Limb (tissue), 2 donors: Measurements from ENCODE around the gene PLCL2.

Source experiments
- DNase-seq, 2 donors: peaks; one replicate each; pipeline ENCODE4 v3.0.0-alpha.2; 2016; ENCODE audit errors: extremely low spot score in 2 of 2

Gene PLCL2

DNA sequence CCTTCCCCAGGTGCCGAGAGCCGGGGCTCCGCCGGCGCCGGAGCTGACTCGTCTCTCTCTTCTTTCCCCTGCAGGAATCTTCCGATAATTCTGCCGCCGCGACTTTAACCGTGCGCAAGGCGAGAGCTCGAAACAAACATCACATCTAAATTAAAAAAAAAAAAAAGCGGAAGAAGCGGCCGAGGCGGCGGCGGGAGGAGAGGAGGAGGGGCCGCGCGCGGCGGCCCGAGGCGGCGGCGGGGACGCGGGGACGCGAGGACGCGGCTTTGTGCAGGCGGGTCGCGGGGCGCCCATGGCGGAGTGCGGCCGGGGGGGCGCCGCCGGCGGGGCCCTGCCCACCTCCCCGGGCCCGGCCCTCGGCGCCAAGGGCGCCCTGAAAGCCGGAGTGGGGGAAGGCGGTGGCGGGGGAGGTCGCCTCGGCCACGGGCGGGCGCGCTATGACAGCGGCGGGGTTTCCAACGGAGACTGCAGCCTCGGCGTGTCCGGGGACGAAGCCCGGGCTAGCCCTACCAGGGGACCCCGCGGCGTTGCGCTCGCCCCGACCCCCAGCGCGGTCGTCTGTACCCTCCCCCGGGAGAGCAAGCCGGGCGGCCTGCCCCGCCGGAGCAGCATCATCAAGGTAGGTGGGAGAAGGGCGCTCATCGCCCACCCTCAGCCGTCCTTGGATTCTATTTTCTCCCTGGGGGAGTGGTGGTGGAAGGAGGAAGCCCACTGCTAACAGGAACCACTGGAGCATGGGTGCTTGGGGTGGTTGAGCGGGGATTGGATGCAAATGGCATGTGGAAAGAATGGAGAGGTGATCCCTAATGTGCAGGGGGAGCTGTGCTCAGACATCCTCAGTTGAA, at the start of gene PLCL2:
TSS of gene PLCL2 (plus strand) at position 208 of the 845 bp plus-strand sequence. CDS start at position 293, 85 bp downstream.
- DNase-seq, result peak; percentile 34 to 76

DNA sequence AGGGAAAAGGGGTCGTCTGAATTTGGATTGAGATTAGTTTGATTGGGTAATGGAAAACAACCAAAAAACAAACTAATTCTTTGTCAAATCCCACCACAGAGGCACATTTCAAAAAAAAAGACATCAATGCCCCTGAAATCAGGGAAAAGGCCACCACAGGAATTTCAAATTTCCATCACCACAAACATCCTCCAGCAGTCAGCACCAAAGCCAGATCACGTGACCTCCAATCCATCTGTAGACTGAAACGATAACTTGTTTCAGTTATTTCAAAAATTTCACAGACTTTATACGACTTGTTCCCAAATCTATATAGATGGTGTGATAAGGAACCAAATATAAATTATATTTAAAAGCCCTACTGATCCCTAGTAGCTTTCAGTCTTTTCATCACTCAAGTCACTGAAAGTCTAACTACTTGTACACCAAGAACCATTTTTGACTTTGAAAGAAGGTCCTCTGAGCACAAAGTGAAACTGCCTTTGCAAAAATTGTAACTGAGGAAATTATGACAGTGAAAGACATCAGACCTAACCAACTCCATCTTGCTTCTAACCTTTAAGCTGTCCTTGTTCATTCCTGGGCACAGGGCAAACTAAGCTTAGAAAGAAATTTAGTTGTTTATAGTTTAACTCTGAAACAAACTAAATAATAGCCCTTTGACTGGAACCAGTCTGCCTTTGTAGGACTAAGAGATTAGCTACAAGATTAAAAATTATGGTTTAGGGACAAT, 48.1 kb upstream of the PLCL2 start:
- DNase-seq, result no peak

DNA sequence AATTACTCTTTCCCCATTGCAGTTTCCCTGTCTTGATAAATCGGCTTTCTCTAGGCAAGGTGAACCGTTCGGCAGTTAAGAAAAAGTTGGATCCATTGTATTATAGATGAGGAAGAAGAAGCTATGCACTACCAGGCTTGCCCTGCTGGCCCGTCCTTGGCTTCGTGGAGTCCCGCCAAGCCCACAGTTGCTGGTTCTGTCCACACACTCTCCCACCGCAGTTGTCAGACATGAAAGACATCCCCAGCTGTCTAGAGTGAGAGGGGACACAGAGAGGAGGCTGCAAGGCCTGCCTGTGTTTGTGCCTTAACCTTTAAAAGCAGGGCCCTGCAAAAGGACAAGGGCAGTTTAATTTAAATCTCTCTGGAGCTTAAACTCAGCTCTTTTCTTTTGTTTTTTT, 47.2 kb upstream of the PLCL2 start:
- no peak for DNase-seq

DNA sequence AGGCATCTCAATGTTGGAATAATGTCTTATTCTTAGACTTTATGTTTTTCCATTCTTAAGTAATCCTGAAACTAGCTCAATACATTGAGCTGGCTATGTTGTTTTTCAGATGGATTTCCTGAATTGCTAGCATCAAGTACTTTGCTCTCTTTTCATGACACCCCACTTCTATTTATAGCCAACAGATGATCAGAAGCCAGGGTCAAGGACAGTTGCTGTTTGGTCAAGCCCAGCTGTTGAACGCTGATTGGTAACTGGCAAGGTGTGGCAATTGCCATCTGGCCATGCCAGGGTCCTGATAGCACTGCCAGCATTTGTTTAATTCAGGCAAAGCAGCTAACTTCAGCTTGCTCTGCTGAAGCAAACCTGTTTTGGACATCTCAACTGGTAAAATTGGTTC, 46.2 kb upstream of the PLCL2 start:
- DNase-seq, result no peak

DNA sequence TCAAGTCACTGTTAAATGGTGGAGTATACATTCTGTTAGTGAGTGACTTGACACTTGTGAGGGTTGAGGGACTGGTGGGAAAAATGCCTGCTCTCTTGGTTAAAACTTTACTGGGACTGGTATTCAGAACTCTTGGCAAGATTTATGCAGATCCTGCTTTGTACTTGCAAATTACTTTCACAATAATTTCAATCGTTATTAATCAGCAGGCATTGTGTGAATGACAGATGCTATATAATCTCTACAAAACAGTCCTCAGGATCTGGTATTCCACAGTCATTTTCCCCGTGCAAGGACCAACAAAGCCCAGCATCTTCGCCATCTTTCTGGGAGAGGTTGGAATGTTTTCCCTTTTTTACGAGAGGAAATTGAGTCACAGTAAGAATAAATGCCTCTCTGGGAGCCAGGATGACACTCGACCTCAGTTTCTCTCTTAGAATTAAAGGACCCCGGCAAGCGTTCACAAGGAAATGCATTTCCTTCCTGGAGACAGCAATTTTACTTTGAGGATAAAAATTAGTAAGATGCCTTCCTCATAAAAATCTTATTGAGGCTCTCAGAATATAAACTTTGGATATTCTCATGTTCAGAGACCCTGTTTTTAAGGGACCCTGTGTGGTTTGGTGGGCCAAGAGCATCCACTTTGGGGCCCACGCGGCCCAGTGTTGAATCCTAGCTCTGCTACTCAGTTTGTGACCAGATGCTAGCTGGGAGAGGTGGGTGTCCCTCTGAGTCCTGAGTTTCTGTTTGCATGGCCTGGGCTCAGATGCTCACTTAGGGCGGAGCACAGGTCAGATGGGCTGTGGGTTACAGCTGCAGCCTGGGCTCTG, 45.3 kb upstream of the PLCL2 start:
- DNase-seq, result no peak

DNA sequence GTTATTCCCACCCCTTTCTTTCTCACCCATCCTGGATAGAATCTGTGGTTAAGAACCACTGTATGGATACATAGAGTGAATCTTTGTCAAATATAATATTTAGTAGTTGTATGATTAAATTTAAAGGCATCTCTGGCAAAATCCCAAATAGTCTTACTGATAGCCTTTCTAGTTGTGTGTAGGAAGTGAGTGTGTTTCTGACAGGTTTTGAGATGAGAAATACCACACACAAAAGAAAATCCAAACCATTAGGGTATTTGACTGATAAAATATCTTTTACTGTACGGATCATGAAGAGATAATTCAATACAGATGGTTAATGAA, 44.7 kb upstream of the PLCL2 start:
- DNase-seq, result no peak

DNA sequence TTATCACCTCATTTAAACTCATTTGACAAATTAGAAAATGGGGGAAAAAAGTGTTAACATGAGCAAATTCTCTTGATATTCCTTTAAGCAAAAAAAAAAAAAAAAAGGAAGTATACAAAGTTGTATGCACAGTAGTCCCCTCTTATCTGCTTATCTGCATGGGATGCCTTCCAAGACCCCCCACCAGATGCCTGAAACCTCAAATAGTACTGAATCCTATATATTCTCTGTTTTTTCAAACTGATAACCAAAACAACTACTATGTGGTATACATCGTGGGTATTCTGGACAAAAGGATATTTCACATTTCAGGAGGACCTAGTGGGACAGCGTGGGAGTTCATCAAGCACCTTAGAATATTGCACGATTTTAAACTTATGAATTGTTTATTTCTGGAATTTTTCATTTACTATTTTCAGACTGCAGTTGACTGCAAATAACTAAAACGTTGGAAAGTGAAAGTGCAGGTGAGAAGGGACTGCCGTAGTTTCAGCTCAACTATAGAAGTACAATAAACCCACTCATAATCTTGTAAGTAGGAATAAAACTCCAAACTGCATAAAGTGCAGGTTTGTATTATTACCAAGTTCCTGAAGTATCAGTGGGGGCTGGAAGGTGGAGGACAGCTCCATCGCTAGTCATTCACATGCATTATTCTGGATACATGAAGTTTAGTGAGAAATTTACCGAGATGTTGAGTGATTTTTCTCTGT, 43.6 kb upstream of the PLCL2 start:
- DNase-seq, result no peak

DNA sequence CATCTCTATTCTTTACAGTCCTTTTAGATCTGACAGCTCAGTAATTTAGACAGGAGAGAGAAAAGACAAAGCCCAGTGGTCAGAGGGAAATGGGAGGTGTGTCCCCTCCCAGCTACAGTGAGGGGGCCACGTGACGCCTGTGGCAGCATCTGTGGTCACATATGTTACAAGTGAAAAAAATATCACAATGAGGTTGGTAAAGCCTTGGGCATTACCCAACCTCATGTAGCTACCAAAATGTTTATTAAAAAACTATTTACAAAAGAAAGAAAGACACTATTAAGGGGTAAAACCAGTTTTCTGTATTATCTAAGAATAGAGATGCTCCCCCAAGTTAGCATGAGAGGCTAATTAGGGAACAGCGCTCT, 42.9 kb upstream of the PLCL2 start:
- no peak for DNase-seq

DNA sequence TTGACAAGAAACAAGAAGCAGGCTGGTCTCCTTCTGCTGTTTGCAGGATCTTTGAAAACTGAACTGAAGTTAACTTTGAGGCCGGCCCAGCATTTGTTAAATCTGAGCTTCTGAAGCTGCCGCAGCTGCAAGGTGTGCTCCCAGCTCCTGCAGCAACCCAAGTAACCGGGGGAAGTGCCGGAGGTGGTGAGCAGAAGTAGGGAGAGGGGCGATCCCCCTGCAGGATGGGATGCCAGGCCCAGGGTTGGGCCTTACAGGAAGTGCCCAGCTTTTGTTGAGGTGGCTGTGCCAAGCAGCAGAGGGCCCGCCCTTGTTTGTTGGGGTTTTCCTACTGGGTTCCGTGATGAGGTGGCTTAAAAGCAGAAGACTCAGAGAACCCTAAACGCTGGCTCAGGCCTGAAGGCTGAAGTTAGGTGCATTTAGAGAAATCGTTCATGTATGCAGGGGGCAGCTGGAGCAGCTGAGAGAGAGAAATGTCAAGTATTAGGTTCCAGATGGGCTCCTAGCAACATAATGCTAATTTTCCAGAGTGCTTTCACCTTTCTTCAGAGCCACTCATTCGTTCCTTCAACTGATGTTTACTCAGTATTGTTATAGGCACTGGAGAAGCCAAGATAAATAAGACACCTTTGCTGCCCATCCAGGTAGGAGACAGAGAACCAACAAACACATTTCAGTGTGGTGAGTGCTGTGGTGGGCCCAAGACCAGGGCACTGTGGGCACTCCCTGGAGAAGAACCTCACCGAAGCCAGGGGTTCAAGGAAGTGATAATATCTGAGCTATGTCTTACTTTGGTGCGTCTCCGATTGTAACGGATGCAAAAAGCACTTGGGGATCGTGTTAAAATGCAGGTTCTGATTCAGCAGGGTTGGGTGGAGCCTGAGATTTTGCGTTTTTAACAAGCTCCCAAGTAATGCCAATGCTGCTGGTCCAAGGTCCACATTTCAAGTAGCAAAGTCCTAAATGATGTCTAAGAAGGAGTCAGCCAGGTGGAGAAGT, 42.2 kb upstream of the PLCL2 start:
- DNase-seq, result no peak

DNA sequence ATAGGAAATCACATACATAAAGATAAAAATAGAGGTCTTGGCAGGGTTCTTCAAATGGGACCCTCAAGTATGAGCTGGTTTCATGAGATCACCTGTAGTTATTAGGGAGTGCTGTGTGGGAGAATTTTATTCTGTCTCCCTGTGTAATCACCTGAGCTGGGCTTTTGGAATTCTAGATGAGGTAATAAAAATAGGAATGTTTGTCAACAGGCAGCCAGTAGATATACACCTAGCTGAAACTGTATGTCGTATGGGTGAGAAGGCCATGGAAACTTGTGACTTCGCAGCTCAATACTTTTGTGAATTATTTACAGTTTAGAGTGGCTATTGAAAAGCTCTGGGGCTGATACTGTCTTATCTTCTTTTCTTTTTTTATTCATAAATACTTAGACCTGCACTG, 40.5 kb upstream of the PLCL2 start:
- DNase-seq, result no peak

DNA sequence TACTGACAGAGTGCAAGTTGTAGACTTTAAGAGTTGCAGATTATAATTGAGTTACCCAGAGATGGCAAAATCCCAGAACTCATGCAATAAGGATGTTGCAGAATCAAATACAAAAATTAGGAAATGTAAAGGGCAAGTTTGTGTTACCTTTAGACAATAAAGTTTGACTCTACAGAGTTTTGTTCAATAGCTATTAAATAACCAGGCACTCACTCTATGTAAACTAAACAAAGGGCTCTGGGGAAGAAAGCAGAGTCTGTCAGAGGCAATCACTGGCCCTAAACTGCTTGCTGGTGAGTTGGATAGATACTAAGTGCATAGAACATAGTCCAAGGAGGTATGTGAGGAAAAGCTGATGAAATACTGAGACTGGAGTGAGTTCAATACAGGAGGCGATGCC, 40.0 kb upstream of the PLCL2 start:
- DNase-seq, result no peak

DNA sequence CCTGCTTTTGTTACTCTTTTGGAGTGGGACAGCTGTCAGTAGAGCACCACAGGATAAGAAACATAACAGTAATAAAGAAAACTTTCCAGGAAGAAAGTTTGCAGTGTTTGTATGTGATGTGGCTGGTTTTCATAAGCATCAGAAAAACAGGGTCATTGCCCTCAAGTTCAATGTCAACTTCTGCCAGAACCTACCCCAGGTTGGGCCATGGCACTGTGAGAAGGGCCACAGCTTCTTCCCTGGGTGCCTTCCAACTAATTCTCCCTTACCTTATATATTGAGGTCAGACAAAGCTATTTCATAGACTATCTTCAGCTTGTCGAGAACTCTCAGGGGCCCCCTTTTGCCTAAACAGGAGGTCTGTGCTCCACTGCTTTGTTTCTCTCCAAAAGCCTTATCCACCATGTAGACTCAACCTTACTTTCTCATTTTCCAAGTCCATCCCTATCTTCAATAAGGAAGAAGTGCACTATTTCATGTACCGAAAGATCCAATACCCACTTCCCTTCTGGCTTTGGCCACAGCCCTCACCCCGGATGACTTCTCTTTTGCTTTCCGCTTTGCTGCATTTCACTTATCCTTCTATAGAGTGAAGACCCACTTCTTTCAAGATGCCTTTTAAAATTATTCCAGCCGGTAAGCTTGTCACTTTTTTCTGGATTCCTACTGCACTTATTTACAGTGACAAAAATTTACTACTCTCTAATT, 38.2 kb upstream of the PLCL2 start:
- no peak for DNase-seq

DNA sequence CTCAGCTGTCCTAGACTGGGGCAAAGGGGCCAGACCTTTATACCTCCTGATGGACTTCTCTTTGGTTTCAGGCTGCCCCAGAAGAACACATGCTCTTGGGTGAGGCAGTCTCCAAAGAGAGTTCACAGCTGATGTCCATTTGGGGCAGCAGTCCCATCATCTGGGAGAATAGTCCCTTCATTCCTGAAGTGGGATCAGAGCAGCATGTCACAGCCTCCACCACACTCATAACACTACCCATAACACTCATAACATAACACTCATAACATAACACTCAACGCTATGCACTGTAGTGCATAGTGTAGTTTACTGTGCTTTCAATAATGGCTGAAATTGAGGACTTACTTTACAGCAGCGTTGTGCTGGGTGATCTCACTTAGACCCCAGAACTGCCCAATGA, 36.7 kb upstream of the PLCL2 start:
- no peak for DNase-seq

DNA sequence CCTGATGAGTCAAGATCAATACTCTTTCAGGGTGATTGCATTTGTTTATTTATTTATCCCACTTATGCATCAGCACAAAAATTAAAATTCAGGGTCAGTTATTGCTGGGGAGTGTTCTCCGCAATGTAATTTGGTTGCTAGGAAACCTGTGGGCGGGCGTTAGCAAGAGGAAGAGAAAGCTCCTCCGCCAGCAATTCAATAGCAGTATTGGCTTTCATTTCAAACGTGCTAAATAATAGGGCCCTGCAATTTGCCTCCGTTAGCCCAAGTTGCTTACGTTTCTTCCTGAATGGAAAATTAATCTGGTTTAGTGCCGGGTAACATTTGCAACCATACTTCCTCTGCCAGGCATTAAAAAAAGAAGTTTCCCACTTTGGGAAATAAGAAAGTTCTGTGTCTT, 35.5 kb upstream of the PLCL2 start:
- DNase-seq, result peak; percentile 35 to 47

DNA sequence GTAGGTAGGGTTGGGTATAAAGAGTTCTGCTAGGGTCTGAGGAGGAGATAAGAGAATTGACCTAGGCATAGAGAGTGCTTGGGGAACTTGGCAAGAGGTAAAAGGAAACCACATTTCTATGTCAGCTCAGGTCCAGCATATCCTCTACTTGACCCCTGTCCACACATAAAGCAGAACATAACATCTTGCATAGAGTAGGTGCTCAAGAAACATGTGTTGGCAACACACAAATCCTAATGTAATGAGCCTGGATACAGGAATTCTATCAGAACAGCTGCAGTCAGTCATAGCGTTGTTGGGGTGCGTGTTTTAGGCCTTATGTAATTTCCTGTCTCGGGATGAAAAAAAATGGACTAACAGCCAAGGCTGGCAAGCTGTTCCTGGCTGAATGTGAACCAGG, 35.0 kb upstream of the PLCL2 start:
- no peak for DNase-seq

DNA sequence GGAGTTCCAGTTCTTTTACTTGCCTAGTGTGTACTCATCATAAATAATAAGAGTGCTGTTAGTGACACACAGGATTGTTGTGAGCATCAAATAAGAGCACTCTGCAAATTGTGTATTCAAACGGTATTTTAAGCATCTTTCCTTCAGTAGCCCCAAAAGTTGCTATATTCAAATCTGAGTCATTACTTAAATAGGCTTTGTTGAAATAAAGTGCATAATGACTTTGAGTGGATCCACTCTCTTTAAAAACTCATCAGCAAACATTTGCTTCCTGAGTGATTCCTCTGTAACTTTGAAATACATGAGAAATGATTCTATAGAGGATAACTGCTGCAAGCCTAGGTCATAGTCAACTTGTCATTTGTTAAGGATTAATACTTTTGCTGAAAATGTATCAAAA, 29.3 kb upstream of the PLCL2 start:
- DNase-seq, result no peak

DNA sequence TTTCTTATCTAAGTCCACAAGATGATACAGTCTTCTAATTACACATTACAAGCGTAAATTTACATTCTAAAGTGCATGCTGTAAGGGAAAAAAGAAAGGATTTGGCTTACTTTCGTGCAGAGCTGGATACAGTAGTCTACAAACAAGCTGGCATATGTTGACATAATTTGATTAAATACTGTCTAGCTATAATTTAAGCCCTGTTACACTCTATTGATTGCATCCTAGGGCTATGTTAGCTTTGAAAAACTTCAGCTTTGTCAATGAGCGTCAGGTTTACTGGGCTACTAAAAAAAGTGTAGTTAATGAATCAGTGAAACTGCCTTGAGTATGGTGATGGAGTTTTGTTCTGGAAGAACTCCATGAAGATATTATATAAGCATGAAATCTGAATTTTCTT, 24.5 kb upstream of the PLCL2 start:
- DNase-seq, result no peak

DNA sequence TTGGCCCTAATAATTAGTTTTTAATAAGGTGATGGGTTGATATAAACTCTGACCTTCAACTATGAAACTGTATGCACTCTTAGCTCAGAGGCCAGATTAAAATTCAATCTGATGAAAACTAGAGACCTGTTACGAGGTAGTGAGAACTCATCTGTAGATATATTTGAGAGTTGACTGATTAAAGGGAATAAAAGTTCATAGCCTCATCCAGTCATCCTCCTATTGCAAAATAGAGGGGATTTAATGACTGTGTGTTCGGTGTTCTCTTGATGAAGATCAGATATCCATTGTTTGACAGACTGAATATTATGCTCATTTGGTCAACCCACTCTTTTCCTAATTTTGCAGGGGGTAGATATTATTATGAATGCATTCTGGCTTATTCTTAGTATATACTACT, 23.3 kb upstream of the PLCL2 start:
- no peak for DNase-seq

DNA sequence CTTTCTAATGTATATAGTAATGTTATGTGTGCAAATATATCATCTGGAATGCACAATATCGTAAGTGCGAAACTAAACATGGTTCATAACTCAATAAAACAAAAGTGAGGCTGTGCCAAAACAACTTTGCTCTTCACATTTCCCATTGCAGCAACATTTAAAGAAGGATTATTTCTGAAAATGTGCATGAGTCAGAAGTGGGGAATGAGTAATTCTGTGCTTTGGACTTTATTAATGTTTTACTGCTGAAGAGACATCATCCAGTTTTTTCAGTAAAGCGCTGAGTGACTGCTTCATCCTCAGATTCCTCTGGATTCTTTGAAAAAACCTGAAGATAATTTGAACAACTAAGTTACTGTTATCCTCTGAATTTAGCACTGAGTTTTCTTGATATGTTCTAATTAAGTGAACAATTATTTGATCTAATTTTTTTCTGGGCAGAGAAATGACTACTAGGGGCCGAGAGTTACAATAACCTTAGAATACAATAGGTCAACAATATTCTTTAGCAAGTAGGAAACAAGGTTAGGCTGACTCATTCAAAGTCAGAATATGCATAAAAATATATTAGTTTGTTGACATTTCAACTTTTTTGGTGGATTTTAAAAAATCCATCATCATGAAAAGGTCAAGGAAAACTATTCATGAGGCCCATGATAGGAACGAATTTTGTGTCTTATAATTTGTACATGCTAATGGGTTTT, 20.0 kb upstream of the PLCL2 start:
- DNase-seq, result no peak
